KG1 (cell line): ENCODE data around the gene DAPP1.
"Not testable (repeated sequence)": the region's sequence is repeated elsewhere in the genome, so short reads cannot be mapped to it uniquely, and the experiment has no call there.

Source experiments
- DNase-seq: peaks from one replicate; lab custom pipeline; 2025; lab: John Stamatoyannopoulos, UW

DAPP1 gene

GRCh38 chr4:99816545-99817308 is at the start of gene DAPP1:
DAPP1 (plus strand) TSS chr4:99816827; CDS start chr4:99816914, 87 bp downstream.
- peak; percentile 15 for DNase-seq

- DNase-seq = not testable (repeated sequence)
Measured at GRCh38 chr4:99770842-99771241, 45.8 kb upstream of the DAPP1 start.

GRCh38 chr4:99783940-99784339 is 32.7 kb upstream of the DAPP1 start:
- DNase-seq = no peak

- no peak for DNase-seq
Measured at GRCh38 chr4:99784842-99785241, 31.8 kb upstream of the DAPP1 start.

- DNase-seq = no peak
Measured at GRCh38 chr4:99790796-99791617, 25.6 kb upstream of the DAPP1 start.

- no peak for DNase-seq
Measured at GRCh38 chr4:99800332-99801004, 16.2 kb upstream of the DAPP1 start.

GRCh38 chr4:99801005-99801699 is 15.5 kb upstream of the DAPP1 start:
- no peak for DNase-seq

- DNase-seq = no peak
Measured at GRCh38 chr4:99803566-99804101, 13.0 kb upstream of the DAPP1 start.

- DNase-seq = no peak
Measured at GRCh38 chr4:99806545-99806944, 10.1 kb upstream of the DAPP1 start.

- DNase-seq = no peak
Measured at GRCh38 chr4:99807666-99808065, 9.0 kb upstream of the DAPP1 start.

- peak; percentile 38 for DNase-seq
Measured at GRCh38 chr4:99808260-99808857, 8.3 kb upstream of the DAPP1 start.

GRCh38 chr4:99809326-99809725 is 7.3 kb upstream of the DAPP1 start:
- DNase-seq = no peak

GRCh38 chr4:99810536-99810935 is 6.1 kb upstream of the DAPP1 start:
- no peak for DNase-seq

GRCh38 chr4:99811117-99811516 is 5.5 kb upstream of the DAPP1 start:
- no peak for DNase-seq

GRCh38 chr4:99811850-99812249 is 4.8 kb upstream of the DAPP1 start:
- peak; percentile 58 for DNase-seq

- no peak for DNase-seq
Measured at GRCh38 chr4:99815597-99816011, 1.0 kb upstream of the DAPP1 start.

- DNase-seq = peak; percentile 39
Measured at GRCh38 chr4:99817309-99817890, 773 bp downstream of the DAPP1 start.

GRCh38 chr4:99818661-99819060 is 2.0 kb downstream of the DAPP1 start:
- DNase-seq = no peak

- peak; percentile 45 for DNase-seq
Measured at GRCh38 chr4:99821918-99822503, 5.4 kb downstream of the DAPP1 start.

GRCh38 chr4:99822734-99823133 is 6.1 kb downstream of the DAPP1 start:
- no peak for DNase-seq
